Measurements from ENCODE around the gene ADD1. TPM values are rescaled to one million over a fixed set of nuclear protein-coding genes. Genes with fewer than 3 reads are reported as not detected.

ADD1 gene
- total and polyA plus RNA-seq, 2 of the 13 experiments (the other 11 are each of a cell fraction or from before 2014, with no cell fraction given) = 73.9 to 122 TPM

- TF ChIP-seq SNAPC2 (CRISPR knock-in tag; IDR thresholded peaks at IDR 0.05) (0 out of 2 replicates have a peak, but pooled peaks have one; percentile 20), ZBTB33 (CRISPR knock-in tag; IDR thresholded peaks at IDR 0.05) (no peak), ZNF564 (CRISPR knock-in tag; IDR thresholded peaks at IDR 0.05) (no peak), EHMT2 (IDR thresholded peaks at IDR 0.05; ENCODE audit: borderline replicate concordance, low read depth, low read length) (no peak), BCL6 (CRISPR knock-in tag; IDR thresholded peaks at IDR 0.05) (peak; percentile 14; the same call in 1 of the 2 replicates), RELA (CRISPR knock-in tag; IDR thresholded peaks at IDR 0.05) (peak; percentile 35; the same call in 1 of the 2 replicates), ZNF549 (CRISPR knock-in tag; IDR thresholded peaks at IDR 0.05) (no peak), ZMAT3 (CRISPR knock-in tag; conservative IDR thresholded peaks at IDR 0.05) (0 out of 2 replicates have a peak, but pooled peaks have one; percentile 28), ZNF83 (CRISPR knock-in tag; IDR thresholded peaks at IDR 0.05; ENCODE audit: borderline replicate concordance) (peak; percentile 78), WIZ (CRISPR knock-in tag; IDR thresholded peaks at IDR 0.05) (no peak), REL (CRISPR knock-in tag; conservative IDR thresholded peaks at IDR 0.05) (peak; percentile 48; the same call in 1 of the 2 replicates), ARHGAP35 (CRISPR knock-in tag; IDR thresholded peaks at IDR 0.05; ENCODE audit: borderline replicate concordance) (0 out of 2 replicates have a peak, but pooled peaks have one; percentile 57), SNRNP70 (IDR thresholded peaks at IDR 0.05; ENCODE audit: low read depth, low read length) (no peak), GATAD2A (CRISPR knock-in tag; IDR thresholded peaks at IDR 0.05) (0 out of 2 replicates have a peak, but pooled peaks have one; percentile 13), TGIF2 (CRISPR knock-in tag; IDR thresholded peaks at IDR 0.05) (no peak), KDM2A (CRISPR knock-in tag; IDR thresholded peaks at IDR 0.05; ENCODE audit: borderline replicate concordance, low read depth) (peak; percentile 97), TARDBP (CRISPR knock-in tag; IDR thresholded peaks at IDR 0.05) (peak; percentile 44; the same call in 1 of the 2 replicates), USF2 (IDR thresholded peaks at IDR 0.05; ENCODE audit: low read depth, low read length) (no peak), USF2 (CRISPR knock-in tag; IDR thresholded peaks at IDR 0.05; ENCODE audit: borderline replicate concordance) (no peak), LCORL (IDR thresholded peaks at IDR 0.05) (no peak), LCORL (CRISPR knock-in tag; IDR thresholded peaks at IDR 0.05) (no peak; the same call in 1 of the 2 replicates), HNRNPH1 (optimal IDR thresholded peaks at IDR 0.05; ENCODE audit: low read depth, low read length) (no peak), DRAP1 (CRISPR knock-in tag; IDR thresholded peaks at IDR 0.05) (peak; percentile 47; the same call in 1 of the 2 replicates), TERF1 (CRISPR knock-in tag; IDR thresholded peaks at IDR 0.05) (no peak), ZFP37 (CRISPR knock-in tag; IDR thresholded peaks at IDR 0.05; ENCODE audit: borderline replicate concordance) (no peak), MXI1 (IDR thresholded peaks at IDR 0.05; ENCODE audit: borderline replicate concordance, low read depth, low read length) (peak; percentile 60; the same call in 1 of the 3 replicates)
These were observed at the start of gene ADD1 (continued) for GRCh38 chr4:2843263-2843940.
